MM.1S (cell line): ENCODE measurements around the gene DIPK1B.

ENCODE experiments used
- EZH2 ChIP-seq: fragments of 300-600 bp; sonication (generic); optimal IDR thresholded peaks from 2 replicates; pipeline ENCODE3; 2017; ENCODE audit warnings: low read depth, mild to moderate bottlenecking, antibody characterized with exemption, low read length, mixed read lengths
- EZH2phosphoT487 ChIP-seq: fragments of 300-600 bp; sonication (generic); IDR thresholded peaks from 2 replicates; pipeline ENCODE4 v1.6.1; 2018; ENCODE audit warnings: antibody characterized with exemption, low read length

DNA sequence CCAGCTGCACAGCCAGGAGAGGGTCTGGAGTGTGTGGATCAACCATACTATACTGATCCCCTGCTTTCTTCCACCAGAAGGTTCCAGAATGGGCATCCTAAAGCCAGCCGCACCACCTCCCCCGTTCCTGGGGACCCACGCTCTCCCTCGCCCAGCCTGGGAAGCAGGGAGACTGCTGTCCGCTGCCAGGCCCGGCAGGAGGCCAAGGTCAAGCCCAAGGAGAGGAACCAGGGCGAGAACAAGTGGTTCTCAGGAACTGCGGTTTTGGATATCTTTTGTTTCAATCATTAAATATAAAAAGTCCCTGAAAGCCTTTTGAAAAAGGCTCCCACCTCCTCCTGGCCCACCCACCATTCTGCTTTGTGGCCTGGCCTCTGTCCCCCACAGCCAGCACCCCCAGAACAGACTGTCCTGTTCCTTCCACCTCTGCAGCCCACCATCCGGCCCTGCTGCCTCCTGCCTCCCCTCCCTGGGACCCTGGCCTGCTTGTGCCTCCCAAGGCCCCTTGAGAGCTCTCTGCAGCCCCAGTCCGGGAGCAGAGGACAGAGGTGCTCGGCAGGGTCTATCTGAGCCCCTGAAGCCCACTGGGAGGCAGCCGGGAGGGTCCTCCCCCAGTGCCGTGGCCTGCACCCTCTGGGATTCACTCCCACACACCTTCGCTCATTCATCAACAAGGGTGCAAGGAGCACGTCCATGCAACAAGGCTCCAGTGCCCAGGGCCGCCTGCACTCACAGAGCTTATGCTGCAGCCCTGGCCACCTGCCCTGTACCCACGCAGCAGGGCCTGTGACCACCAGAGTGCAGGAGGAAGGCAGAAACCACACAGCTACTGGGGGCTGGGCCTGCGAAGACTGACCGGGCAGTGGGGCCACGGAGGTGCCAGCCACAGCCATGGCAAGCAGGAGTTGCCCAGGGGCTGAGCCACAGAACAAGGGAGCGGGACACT is 36.6 kb downstream of the DIPK1B start:
- TF ChIP-seq EZH2 (no peak), EZH2phosphoT487 (no peak)
